Left cardiac atrium (tissue), 4 donors: Measurements from ENCODE around the gene TENT4A. TPM values are rescaled to one million over a fixed set of nuclear protein-coding genes. Genes with fewer than 3 reads are reported as not detected.

Source experiments
- ATAC-seq, 2 donors: fragments of 200-7000 bp; cut with Tn5 transposase; one replicate each; pipeline ENCODE4 v1.9.1; 2020; ENCODE audit warnings: mild to moderate bottlenecking in 2 of 2, moderate library complexity in 2 of 2
- DNase-seq: peaks from one replicate; pipeline ENCODE4 v3.0.0-alpha.2; 2020
- intact Hi-C, 2 donors: fragments of 100-400 bp; cut with DNase I; formaldehyde crosslinking; loops; one replicate each; pipeline versions ENCODE4 v1.14.1 to v1.15.1; 2022 to 2023
- total RNA-seq, 2 donors: library from RNA; stranded (reverse); fragmentation: NEBNext Ultra II Directional; extraction: Animal tissue kit (Norgen Biotek cat#: 25700); gene quantifications; one replicate each; pipeline ENCODE4 v1.2.1, GENCODE V29; 2021
- donor health status: DM: no; HTN: yes; CAD: no.
- donor health status: DM: no; HTN: yes; CAD: no; lungs with severe emphysema.
- donor health status: DM: yes; HTN: yes; CAD: no.
- donor health status: Dilated cardiomyopathy.

TENT4A gene
- total RNA-seq, 2 donors from 2014 or later: 12.1 to 14.8 TPM

DNA sequence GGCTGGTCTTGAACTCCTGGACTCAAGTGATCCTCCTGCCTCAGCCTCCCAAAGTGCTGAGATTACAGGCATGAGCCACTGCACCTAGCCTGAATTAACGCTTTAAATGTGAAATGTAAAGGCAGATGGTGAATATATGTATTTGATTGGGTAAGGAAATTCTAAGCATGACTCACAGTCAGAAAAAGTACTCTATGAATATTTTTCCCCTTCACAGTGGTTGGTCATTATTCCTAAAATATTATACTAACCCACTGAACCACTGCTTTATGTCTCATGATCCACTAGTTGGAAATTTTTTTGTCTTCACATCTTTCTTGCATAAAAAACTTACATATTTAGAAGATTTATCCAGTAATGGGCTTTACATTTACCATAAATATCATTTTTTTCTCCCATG is 14.5 kb upstream of the TENT4A start:
- ATAC-seq: no peak
- intact Hi-C loops: no loop called here
- DNase-seq: no peak

DNA sequence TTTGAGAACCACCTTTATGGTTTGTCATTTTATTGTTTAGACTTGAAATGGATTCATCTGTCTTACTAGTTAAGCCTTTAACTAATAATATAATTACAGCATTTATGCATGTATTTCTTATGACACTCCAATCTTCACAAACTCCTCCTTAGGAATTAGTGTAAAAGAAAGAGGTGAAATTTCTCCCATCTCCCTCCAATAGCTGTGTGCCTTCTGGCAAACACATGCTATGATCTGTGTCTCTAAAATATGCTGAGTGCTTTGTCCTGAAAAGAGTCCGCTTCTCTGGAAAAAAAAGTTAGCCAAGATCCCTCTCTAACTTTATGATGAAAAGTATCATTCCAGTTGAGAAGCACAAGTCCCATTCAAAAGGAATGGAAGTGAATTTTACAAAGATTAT is 13.9 kb upstream of the TENT4A start:
- no peak for ATAC-seq

DNA sequence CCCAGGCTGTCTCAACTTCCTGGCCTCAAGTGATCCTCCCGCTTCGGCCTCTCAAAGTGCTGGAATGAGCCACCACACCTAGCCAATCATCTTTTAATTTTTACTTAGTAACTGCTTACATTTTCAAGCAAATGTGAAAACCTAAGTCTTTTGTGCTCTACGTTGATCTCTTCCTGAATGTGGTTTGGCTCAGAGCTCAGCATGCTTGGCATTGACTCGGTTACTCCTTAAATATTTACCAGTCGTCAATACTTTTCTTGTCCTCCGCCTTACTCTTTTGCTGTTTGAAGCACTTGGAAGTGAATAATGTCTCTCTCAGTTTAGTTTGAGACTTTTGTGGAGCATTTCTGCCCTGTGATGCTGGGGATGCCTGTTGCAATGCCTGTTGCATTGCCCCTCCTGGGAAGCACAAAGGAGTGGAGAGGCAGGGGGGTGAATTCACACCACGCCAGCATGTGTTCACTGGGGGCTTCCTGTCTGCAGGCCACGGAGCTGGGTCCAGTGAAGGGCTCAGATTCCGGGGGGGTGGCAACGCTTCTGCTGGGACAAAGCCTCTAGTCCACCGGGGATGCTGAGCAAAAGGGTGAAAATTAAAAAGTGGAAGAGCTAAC is 13.1 kb upstream of the TENT4A start:
- intact Hi-C loops: no loop called here
- ATAC-seq: no peak
- no peak for DNase-seq

More for the DNA sequence above, 13.9 kb upstream of the TENT4A start:
- no peak for DNase-seq
- intact Hi-C loops: no loop called here

DNA sequence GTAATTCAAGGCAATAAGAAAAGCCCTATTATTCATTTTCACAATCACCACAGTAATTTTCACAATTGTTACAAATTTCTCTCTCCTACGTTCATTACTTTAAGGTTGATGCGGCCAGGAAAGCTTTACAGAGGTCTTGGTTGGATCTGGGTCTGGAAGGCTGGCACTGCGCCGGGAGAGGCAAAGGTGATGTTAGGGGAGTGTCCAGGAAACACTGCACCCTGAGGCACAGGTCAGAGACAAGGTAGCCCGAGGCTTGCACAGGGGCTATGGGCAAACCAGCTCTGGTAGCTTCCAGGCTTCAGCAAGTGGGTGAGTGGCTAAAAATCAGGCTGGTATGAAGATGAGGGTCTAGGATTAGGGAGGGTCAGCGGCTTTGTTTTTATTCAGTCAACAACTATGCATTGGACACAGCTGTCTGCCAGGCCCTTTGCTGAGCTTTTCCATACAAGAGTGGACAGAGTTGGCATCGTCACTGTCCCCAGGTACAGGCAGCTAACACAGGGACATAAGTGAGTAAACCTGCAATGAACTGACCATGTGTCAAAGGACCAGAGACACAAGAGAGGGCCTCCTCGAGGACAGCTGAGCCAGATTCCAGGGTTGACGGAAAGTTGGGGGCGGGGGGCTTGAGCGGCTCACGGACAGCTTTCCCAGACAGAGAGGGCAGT is 12.4 kb upstream of the TENT4A start:
- intact Hi-C loops: no loop called here
- ATAC-seq (no peak), DNase-seq (no peak)

GRCh38 chr5:6701491-6701890 is 11.7 kb upstream of the TENT4A start:
- ATAC-seq: no peak
- intact Hi-C loops: no loop called here
- DNase-seq: no peak

DNA sequence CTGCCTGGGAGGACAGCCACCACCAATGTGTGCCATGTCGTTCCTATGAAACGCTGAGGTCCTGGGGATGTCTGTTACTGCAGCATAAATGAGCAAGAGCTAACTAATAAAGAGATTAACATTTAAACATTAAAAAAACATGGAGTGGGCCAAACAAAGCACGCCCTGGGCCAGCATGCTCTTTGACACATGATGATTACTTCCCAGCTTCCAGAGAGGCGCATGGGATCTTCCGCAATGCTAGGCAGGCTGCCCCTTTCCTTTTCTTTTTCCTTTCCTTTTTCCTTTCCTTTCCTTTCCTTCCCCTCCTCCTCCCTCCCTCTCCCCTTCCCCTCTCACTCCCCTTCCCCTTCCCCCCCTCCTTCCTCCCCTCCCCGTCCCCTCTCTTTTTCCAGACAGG is 10.6 kb upstream of the TENT4A start:
- no peak for ATAC-seq
- DNase-seq: no peak
- intact Hi-C loops: no loop called here

- DNase-seq (no peak), ATAC-seq (no peak)
- intact Hi-C loops: no loop called here
Observed at GRCh38 chr5:6703806-6704205, 9.4 kb upstream of the TENT4A start.

GRCh38 chr5:6704361-6704851 is 8.8 kb upstream of the TENT4A start:
- DNase-seq (peak; percentile 73), ATAC-seq (peak; percentile 95 to 97)
- intact Hi-C loops: no loop called here

GRCh38 chr5:6705088-6705487 is 8.1 kb upstream of the TENT4A start:
- intact Hi-C loops: no loop called here
- no peak for DNase-seq

DNA sequence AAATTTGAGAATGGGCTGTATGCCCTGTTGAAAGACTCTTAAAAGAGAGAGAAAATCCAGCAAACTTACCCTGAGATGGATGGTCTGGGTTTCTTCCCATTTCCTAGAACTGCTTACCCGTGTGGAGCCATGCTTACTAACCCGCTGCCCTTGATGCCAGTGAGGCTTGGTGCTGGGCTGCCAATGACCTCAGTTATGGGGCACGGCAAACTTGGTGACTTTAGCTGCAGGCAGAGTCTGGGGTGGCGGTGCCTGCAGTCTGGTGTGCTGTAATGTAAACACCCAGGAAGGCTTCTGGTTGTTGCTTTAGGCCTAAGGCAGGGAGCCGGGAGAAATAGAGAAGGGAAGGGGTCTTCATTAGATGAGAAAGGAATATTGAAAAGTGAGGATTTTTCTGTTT is 7.3 kb upstream of the TENT4A start:
- no peak for DNase-seq
- no peak for ATAC-seq
- intact Hi-C loops: no loop called here

More at GRCh38 chr5:6705088-6705487, 8.1 kb upstream of the TENT4A start:
- ATAC-seq: peak in 1 of 2 donors; percentile 36

DNA sequence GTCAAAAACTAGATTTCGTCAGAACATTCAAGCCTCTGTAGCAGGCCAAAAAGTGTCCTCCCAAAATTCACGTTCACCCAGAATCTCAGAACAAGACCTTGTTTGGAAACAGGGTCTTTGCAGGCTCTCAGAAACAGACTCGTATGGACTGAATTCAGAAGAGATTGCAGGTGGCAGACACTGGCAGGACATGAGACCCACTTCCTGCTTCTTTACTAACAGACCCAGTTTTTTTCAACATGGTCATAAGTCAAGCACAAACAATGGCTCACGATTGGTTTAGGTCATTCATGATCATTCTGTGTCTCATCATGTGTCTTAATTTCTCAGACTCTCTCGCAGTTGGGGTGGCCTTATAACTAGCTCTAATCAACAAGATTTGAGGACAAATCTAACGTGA is 5.4 kb upstream of the TENT4A start:
- intact Hi-C loops: no loop called here
- ATAC-seq: no peak

GRCh38 chr5:6708814-6709213 is 4.4 kb upstream of the TENT4A start:
- DNase-seq (no peak), ATAC-seq (no peak)
- intact Hi-C loops: no loop called here

More for the DNA sequence above, 5.4 kb upstream of the TENT4A start:
- no peak for DNase-seq

DNA sequence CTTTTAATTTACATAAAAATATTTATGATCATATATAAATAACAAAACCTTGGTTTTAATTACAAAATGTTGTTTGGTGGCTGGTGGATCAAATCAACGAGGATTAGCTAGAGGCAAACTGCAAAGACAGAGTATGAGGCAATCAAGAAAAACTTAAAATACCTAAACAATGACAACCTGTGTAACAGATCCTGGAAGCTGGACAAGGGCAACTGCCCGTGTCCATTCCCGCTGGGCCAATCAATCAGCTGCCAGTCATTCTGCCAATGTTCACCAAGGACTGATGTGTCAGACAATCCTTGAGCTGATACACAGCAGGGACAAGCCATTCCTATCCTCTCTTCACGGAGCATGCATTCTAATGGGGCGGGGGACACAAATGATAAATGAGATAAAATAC is 3.2 kb upstream of the TENT4A start:
- DNase-seq: no peak
- intact Hi-C loops: loop anchor here in 1 of 2 donors (5.0 kb wide), 1 partner anchor 78 kb away; the partner anchor contains the start of genes NSUN2 and SRD5A1
- ATAC-seq: no peak

DNA sequence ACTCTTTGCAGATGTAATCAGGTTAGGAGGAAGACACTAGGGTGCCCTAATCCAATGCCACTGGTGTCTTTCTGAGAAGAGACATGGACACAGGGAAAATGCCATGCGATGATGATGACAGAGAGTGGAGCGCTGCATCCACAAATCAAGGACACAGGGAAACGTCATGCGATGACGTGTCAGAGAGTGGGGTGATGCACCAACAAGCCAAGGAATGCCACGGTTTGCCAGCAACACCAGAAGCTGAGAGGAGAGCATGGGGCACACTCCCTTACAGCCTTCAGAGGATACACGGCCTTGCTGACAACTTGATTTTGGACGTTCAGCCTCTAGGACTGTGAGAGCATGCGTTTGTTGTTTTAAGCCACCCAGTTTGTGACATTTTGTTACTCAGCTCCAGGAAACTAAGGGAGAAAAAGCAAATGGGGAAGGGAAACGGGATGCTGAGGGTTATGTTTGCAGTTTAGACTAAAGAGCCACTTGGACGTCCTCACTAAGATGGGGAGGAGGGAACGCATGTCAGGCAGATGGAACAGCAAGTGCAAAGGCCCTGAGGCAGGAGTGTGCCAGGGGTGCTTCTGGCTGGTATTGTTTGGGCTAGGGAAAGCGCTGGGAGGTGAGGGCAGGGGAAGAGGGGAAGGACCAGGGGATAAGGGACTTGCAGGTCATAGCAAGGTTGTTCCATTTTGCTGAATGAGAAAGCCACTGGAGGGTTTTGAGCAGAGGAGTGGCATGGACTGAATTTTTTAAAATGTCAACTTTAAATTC is 2.5 kb upstream of the TENT4A start:
- intact Hi-C loops: loop anchor here in 1 of 2 donors (5.0 kb wide), 1 partner anchor 78 kb away; the partner anchor contains the start of genes NSUN2 and SRD5A1
- DNase-seq: no peak
- no peak for ATAC-seq

- DNase-seq (no peak), ATAC-seq (no peak)
- intact Hi-C loops: loop anchor here in 1 of 2 donors (5.0 kb wide), 1 partner anchor 79 kb away; the partner anchor contains the start of genes NSUN2 and SRD5A1
Observed at GRCh38 chr5:6711409-6712141, 1.7 kb upstream of the TENT4A start.

DNA sequence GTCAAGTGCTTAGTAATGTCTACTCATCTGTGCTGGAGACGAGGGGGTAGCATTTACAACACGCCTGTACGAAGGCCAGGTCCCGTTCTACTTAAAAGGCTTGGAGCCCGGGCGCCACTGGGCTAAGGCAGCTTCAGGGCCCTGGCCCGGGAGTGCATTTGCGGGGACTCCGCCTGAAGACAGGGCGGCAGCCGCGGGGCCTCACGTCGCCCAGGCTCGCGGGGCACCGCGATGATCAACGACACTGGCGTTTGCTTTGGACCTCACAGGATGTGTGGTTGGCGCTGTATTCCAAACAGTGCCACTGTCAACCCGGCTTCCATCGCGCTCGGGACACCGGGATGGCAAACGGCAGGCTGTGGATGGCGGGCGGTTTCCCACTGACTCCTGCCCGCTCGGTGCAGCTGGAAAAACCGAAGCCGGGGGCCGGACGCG is 1.1 kb upstream of the TENT4A start:
- ATAC-seq: peak; percentile 9 to 35
- peak; percentile 60 for DNase-seq
- intact Hi-C loops: loop anchor here in 1 of 2 donors (5.0 kb wide), 1 partner anchor 80 kb away; the partner anchor contains the start of genes NSUN2 and SRD5A1

GRCh38 chr5:6712577-6713273 is 507 bp upstream of the TENT4A start:
- DNase-seq (peak; percentile 96), ATAC-seq (peak; percentile 92 to 93)
- intact Hi-C loops: loop anchor here in 1 of 2 donors (5.0 kb wide), 1 partner anchor 80 kb away; the partner anchor contains the start of genes NSUN2 and SRD5A1
